HG03108 (cell line): ENCODE data around the gene CHKA.
"Not testable (repeated sequence)": the region's sequence is repeated elsewhere in the genome, so short reads cannot be mapped to it uniquely, and the experiment has no call there.

ENCODE experiments used
- ATAC-seq: cut with Tn5 transposase; IDR thresholded peaks from one replicate; pipeline ENCODE4 v1.9.1; 2021; ENCODE audit warnings: moderate library complexity; ENCODE audit not compliant: unreplicated experiment

Gene CHKA

DNA sequence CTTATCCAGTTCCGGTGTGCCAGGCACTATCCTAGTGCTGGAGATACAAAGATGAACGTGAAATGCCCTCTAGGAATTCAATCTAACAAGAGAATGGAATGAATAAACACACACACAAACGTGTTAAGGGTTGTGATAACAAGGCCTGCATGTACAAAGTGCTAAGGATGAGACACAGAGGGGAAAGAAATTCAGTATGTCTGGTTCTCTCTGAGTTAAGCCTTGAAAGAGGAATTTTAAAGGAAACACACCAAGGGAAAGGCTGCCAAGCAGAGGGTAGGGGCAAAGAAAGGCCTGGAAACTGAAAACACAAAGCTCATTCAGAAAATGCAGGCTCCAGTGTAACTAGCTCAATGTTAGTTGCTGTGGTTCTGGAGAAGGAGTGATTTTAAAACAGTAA lies 4.2 kb downstream of the CHKA start:
- ATAC-seq = no peak

DNA sequence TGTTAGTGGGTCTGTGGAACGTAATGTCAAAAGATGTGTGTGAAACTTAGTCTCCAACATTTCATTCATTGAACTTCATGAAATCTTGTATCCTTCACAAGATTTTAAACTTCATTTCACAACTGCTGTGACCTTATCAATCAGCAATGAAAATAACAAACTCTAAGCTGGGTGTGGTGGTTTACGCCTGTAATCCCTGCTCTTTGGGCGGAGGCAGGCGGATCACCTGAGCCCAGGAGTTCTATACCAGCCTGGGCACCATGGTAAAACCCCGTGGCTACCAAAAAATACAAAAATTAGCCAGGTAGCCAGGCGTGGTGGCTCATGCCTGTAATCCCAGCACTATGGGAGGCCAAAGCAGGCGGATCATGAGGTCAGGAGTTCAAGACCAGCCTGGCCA lies 5.1 kb downstream of the CHKA start:
- no peak for ATAC-seq

DNA sequence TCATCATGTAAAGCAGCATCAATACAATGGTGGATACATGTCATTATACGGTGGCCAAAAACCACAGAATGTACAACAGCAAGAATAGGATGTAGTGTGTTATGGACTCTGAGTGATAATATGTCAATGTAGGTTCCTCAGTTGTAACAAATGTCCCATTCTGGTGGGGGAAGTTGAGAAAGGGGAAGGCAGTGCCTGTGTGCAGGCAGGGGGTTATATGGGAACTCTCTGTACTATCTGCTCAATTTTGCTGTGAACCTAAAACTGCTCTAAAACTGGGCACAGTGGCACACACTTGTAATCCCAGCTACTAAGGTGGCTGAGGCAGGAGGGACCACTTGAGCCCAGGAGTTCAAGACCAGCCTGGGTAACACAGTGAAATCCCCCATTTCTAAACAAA lies 5.9 kb downstream of the CHKA start:
- ATAC-seq = no peak

DNA sequence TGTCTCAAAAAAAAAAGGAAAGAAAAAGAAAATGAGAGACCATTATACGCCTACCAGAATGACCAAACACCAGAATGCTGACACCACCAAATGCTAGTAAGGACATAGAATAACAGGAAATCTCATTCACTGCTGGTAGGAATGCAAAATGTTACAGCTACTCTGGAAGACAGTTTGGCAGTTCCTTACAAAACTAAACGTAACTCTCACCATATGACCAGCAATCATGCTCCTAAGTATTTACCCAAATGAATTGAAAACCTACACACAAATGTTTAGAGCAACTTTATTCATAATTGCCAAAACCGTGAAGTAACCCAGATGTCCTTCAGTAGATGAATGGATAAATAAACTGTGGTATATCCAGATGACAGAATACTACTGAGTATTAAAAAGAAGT lies 7.2 kb downstream of the CHKA start:
- no peak for ATAC-seq

DNA sequence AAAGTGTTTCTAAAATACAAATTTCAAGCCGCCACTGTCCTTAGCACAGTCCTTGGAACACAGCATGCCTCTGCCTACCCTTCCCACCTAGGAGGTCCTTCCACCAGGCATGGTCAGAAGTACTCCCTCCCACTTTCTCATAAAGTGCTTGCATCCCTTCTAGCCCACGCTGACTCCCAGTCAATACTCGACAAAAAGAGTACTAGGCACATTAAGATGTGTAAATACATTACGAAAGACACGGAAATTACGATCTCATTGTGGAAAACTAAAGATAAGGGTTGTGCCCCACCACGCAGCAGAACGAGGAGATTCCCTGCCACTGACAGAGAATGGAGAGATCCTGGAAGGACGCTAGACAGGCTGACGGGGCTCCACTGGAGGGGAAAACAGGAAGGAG lies 13.5 kb downstream of the CHKA start:
- no peak for ATAC-seq

DNA sequence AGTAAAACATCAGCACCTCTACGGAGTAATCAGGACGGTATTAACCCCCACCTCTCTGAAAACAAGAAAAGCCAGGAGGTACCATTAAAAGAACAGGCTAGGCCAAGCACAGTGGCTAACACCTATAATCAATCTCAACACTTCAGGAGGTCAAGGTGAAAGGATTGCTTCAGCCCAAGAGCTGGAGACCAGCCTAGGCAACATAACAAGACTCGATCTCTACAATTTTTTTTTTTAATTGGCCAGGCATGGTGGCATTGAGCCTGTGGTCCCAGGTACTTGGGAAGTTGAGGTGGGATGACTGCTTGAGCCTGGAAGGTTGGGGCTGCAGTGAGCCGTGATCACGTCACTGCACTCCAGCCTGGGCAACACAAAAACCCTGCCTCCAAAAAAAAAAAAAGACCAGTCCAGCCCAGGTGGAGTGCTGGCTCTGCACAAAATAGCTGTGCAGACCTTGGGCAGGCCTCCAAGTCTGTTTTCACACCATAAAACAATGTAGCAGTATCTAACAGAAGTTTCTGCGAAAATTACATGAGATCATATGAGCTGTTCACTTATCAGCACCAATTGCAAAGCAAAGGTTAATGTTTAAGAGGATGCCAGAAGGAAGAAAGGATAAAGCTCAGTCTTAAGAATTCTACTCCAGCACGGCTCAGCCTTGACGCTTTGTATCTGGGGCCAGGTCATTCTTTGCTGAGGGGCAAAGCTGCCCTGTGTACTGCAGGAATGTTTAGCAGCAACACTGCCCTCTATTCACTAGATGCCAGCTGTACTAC lies 14.8 kb downstream of the CHKA start:
- no peak for ATAC-seq

DNA sequence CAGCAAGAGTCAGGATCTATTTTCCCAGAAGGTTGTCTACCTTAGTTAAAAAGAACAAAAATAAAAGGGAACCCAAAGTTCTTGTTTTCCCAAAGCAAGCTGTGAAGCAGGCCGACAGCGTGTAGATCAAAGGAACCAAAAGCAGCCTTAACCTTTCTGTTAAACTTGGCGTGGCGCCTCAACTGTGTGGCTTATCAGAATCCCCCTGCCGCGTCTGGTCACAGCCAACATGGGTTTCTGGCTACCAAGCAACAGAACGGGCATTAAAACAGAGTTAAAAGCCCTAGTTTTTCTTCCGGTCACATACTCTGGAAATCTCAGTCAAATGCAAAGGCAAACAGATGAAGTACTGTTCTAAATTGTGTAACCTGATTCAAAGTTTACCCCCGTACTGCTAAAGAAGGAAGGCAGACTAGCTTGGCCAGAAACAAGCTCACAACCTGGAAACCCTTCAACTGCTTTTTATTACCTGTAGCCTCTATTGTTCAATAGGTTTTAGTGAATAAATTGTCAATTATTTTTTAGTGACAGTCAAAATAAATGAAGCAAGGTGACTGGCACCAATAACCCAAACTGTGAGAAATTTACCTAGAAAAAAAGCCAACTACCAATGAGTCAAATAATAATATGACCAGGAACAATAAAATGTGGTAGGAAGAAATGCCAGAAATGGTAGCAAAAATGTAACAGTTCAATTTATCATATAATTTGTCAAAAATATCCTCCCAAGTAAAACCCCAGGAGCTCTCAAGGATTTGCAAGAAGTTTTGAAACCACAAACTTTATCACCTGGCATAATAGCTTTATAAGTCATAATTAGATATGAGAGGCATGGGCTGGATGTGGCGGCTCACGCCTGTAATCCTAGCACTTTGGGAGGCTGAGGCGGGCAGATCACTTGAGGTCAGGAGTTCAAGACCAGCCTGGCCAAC lies 21.4 kb downstream of the CHKA start:
- peak; percentile 81 for ATAC-seq

DNA sequence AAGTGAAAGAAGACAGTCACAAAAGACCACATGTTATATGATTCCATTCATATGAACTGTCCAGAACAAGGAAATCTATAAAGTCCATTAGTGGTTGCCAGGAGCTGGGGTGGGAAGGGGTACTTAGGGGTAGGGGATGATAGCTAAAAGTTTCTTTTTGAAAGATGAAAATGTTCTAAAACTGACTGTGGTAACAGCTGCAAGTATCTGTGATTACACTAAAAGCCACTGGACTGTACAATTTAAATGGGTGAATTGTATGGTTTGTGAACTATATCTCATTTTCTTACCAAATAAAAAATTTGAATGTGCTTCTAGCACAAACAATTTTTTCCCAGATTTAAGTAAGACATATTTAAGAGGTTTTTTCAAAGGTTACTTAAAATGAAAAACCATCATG lies 22.1 kb downstream of the CHKA start:
- ATAC-seq = peak; percentile 28

DNA sequence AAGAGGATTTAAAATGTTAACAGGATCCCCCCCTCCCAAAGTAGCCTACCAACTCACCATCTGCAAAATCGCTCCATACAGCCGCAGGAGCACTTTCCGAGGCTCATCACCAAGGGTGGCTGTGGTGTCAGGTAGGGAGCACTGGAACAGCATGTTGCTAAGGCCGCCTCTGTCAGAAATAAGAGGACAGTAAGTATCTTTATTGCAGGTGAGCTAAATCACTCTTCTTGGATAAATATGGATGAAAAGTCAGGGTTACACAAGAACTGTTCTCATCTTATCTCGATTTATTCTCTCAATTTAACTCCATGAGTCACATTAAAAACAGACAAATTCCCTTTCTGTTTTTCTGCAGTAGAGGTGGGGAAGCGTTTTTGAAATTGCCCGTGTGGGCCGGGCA lies 24.2 kb downstream of the CHKA start:
- ATAC-seq = no peak

DNA sequence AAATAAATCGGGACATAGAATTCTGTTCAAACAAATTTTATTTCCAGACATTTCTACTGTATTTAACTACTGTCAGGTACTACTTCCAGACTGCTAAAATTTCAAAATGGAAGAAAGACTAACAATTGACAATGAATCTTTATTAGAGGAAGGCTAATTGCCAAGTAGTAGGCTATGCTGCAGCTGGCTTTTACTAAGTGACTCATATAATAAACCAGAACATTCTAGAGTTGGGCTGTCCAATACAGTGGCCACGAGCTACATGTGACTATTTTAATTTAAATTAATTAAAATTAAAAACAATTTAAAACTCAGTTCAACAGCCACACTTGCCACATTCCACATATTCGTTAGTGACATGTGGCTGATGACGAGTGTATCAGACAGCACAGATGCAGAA lies 27.6 kb downstream of the CHKA start:
- no peak for ATAC-seq

DNA sequence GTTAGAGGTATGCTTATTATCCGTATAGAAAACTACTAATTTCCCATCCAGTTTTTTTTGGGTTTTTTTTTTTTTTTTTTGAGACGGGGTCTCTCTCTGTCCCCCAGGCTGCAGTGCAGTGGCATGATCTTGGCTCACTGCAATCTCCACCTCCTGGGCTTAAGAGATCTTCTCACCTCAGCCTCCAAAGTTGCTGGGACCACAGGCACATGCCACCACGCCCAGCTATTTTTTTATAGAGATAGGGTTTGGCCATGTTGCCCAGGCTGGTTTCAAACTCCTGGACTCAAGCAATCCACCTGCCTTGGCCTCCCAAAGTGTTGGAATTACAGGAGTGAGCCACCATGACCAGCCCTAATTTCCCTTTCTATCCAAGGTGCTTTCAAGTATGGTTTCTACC lies 28.2 kb downstream of the CHKA start:
- ATAC-seq = not testable (repeated sequence)

DNA sequence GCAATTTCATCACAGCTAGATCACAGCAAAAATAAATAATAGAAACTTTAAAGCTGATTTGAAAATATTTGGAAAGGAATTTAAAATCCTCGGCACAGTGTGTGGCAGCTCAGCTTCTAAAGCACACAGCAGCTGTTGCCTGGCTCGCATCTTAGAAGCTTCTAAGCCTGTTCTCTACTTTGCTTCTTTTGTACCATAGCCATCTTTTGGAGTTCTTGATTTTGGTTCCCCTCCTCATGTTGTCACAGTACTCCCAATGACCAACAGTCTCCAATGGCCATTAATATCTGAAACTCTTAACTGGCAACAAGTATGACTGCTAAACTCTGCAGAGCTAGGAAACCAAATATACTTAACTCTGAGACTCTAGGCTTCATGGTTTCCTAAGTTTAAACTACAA lies 28.8 kb downstream of the CHKA start:
- no peak for ATAC-seq

DNA sequence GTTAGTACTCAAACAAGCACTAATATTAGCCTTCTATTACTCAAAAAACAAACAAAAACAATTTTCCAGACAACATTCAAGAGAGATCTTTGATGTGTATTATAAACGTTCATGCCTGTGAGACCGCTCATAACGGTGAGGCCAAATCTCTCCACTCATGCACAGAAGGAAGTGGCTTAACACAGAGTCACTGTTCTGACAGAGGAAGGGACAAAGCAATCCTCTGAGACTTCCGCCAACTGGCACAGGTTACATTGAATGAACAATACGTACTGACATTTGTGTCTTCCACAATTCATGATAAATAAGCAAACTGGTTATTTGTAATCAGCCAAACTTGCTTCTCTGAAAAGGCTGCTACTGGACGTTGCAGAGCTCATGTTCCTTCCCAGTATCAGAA lies 30.5 kb downstream of the CHKA start:
- no peak for ATAC-seq

DNA sequence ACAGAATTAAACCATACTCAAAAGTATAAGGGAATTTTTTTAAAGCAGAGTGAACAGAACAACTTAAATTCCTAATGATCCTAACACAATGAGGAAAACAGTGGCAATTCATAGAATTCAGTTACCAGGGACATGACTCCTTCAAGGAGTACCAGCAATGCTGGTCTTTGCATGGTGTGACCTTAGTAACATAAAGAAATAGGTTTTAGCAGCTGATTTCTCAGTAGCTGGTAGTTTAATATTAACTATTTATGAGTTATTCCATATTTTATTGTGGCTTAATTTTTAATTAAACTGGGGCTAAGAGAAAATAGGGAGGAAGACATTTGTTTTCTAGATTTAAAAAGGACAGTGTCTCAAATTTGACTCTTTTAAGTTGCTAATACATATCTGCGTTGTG lies 30.9 kb downstream of the CHKA start:
- ATAC-seq = no peak

DNA sequence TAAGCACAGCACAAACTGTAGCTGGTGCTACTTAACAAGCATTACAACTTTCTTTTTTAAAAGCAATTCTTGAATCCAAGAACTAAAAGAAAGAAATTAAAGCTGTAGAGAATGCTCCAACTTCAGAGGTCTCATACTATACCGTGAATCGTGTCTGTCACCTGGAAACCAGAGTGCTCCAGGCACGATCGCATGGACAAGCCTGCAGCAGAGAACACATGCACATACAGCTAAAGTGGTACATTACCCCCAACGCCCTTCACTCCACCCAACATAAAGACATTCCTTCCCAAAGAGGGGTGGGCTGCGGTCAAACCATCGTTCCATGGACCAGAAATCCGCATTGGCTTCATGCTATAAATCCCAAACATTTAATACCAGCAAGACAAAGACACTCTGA lies 31.5 kb downstream of the CHKA start:
- no peak for ATAC-seq

DNA sequence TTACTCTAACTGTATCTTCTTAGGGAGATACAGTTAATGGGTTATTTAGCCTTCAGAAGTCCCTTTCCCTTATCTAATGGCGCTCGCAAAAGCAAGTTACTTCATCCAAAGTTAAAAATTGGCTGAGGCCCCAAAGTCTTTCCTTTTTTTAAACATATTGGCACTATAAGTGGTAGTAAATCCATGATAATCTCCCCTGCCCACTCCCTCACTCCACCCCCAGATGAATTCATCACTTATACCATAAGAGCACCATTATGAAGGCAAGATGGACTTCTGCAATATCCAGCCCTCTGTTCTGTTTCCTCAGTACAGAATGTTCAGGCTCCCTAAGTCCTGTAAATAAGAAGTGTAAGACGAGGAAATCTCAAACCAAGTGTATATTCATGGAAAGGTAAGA lies 37.7 kb downstream of the CHKA start:
- ATAC-seq = no peak

DNA sequence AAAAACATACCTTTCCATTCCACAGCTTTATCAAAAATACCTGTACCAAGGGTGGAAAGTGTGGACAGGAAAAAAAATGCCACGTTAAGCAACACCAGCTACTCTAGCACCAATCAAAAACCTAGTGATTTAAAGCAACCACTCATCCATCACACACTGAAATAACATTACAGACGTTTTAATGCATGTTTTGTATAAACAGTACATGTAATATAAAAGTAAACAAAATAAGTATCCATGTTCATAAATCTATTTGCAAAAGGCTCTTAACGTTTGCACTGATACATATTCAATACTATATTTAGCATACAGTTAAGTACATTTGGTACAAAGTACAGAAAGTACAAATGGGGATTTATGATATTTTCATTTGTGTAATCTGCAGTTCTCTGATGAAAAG lies 38.7 kb downstream of the CHKA start:
- no peak for ATAC-seq

DNA sequence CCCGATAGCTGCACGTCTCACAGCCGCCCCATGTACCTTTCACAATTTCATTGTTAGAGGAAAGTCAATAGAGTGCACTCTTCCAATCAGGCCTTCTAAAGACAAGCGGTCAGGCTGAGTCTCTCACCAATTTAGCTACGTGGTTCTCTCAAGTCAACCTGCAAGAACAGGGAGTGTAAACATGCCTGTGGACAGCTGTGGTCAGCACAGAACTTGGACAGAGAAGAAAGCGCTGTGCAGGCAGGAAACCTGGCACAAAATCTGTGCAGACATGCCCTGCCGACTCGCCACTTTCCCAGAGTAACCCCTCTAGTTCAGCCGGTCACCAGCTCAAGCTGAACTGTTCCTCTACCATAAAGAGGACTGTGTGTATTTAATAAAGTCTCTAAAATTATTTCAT lies 39.5 kb downstream of the CHKA start:
- no peak for ATAC-seq

DNA sequence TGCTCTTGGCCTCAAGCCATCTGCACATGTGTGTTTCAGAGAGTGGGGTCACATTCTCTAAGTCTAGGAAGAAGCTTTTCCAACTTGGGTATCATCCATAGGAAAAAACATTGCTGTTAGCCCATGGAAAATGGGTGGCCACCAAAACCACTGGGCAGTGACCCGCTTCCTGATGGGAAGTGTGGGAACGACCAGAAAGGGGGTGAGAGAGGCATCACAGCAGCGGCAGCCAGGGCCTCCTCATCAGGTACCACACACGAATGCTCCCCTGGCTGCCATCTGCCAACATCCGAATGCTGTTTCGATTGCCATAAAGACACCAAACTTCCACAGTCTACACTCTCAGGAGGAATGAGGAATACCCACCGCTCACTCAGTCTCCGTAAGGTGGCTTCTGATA lies 40.3 kb downstream of the CHKA start:
- ATAC-seq = no peak

DNA sequence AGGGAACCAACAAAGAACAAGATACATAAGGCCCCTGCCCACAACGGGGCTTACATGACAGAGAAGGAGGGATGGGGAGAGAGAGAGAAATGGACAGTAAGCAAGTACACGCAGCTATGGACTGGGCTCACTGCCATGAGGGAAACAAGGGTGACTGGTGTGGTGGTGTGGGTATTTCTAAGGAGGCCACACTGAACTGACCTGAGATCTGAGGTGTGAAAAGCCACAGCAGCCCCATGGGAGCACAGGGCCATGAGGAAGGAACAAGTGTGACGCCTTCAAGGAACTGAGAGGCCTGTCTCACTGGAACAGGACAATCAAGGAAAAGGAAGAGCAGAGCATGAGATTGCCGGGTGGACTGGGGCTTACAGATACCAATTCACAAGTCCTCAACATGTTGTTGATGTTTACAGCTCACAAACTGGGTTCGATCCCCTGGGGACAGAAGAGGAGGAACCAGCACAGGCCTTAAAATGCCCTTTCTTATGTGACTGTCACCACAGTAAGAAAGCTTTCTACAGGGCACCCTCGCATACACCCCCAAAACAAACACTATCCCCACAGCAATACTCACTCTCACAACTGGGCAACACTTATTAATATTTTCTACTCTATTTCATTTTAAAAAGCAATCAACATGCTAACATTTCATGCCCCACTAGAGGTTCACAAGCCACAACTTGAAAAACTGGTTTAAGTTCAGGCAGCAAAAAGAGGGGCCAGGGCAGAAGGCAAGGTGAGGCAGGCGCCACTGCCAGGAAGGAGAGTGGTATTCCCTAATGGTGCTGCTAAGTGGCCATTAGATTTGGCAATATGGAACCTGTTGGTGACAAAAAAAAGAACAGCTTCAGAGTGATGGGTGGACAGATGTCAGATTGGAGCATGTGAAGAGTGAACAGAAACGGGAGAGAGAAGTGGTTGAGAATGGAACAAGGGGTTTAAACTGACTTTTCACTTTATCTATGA lies 43.3 kb downstream of the CHKA start:
- ATAC-seq = peak; percentile 63

DNA sequence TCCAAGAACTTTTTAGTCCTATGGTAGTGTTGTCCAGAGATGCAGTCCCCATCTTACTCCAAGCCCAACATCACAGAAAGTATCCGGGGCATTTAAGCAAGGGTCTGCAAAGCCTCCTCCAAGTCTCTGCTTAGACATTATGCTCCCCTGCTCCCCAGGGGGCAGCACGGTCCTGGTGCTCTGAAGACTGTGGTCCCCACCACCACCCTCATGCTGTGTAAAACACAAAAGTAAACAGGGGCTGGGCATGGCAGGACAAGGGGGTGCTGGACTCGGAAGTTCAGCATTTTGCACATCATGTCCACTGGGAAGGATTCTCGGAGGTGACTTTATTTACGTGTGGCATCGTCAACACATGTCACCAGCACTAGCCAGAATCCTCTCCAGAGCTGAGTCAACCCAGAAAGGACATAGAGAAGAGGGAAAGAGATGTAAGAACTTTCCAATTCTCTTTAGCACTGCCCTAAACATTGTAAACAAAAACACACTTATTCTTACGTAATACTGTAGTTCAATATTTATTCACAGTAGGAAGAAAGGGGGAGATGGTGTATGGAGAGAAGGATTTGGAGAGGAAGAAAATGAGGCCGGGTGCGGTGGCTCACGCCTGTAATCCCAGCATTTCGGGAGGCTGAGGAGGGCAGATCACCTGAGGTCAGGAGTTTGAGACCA lies 44.7 kb downstream of the CHKA start:
- no peak for ATAC-seq
